Measurements from ENCODE around the gene IRS2. TPM values are rescaled to one million over a fixed set of nuclear protein-coding genes. Genes with fewer than 3 reads are reported as not detected.

IRS2 gene
- total and polyA plus RNA-seq, 2 of the 8 experiments (the other 6 are each of a cell fraction or from before 2014, with no cell fraction given) = 2.6 to 17.0 TPM

- TF ChIP-seq EP300 (IDR thresholded peaks at IDR 0.05; ENCODE audit: borderline replicate concordance in 1 of 2, low read depth in 2 of 2, low read length in 2 of 2) (no peak), KDM5A (IDR thresholded peaks at IDR 0.05; ENCODE audit: low read length) (no peak), RAD21 (IDR thresholded peaks at IDR 0.05 in 1 of 2, conservative IDR thresholded peaks at IDR 0.05 in 1 of 2; ENCODE audit: low read depth in 2 of 2, low read length in 2 of 2) (no peak), CHD2 (IDR thresholded peaks at IDR 0.05; ENCODE audit: low read length) (no peak), CREB1 (IDR thresholded peaks at IDR 0.05) (no peak)
Observed at GRCh38 chr13:109704771-109705635, 81.4 kb downstream of the IRS2 start (continued).

Measured in H1 (cell line).